Fibroblast of lung (primary cell): Measurements from ENCODE around the gene FRS2.

ENCODE experiments used
- EZH2 ChIP-seq: IDR thresholded peaks from 2 replicates; pipeline ENCODE4 v1.5.1; 2012; ENCODE audit warnings: low read length, control low read depth, mild to moderate bottlenecking; ENCODE audit errors: missing control alignments
- TF ChIP-seq, protein P1 (sequence below), 2 donors: IDR thresholded peaks in 1 of 2; conservative IDR thresholded peaks in 1 of 2; 1 replicate in 1 of 2; 2 replicates in 1 of 2; pipeline ENCODE4 v1.5.1; 2011 to 2012; ENCODE audit warnings: low read length in 2 of 2, control low read depth in 1 of 2, inconsistent platforms in 1 of 2, low read depth in 1 of 2, mild to moderate bottlenecking in 1 of 2

DNA sequence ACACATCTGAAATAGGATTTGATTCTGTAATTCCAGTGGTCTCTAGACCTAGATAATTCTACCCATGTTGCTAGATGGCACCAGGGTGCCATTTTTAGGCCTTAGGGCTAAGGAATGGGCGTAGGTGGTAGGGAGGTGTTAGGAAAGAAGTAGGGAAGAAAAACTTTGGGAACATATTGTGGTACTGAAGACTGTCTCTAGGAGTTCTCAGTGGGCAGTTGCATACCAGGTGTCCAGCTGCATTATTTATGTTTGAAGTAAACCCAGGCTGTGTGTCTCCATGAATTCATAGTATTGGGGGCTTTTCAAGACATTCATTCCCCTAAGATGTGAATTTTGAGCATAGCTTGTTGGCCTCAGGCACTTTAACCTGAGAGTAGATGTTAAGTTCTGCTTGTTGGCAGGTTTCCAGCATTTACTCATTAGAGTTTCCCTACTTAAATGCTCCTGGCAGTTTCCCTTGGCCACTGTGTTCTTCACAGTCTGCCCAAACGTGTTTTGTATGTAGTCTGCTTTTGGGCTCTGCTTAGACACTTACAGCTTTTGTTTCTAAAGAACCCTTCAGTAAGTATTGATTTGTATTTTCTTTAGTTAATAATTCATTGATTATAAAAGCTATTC, 83.5 kb downstream of the FRS2 start:
- TF ChIP-seq, protein P1, sequence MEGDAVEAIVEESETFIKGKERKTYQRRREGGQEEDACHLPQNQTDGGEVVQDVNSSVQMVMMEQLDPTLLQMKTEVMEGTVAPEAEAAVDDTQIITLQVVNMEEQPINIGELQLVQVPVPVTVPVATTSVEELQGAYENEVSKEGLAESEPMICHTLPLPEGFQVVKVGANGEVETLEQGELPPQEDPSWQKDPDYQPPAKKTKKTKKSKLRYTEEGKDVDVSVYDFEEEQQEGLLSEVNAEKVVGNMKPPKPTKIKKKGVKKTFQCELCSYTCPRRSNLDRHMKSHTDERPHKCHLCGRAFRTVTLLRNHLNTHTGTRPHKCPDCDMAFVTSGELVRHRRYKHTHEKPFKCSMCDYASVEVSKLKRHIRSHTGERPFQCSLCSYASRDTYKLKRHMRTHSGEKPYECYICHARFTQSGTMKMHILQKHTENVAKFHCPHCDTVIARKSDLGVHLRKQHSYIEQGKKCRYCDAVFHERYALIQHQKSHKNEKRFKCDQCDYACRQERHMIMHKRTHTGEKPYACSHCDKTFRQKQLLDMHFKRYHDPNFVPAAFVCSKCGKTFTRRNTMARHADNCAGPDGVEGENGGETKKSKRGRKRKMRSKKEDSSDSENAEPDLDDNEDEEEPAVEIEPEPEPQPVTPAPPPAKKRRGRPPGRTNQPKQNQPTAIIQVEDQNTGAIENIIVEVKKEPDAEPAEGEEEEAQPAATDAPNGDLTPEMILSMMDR (conservative IDR thresholded peaks at IDR 0.05 in 1 of 2, IDR thresholded peaks at IDR 0.05 in 1 of 2; ENCODE audit: low read depth in 1 of 2, low read length in 2 of 2) = no peak
- TF ChIP-seq EZH2 = no peak
